ENCODE measurements around the gene FBXO30.

FBXO30 gene

GRCh38 chr6:145815309-145816274 is 997 bp upstream of the FBXO30 start:
- no peak for DNase-seq

- peak; percentile 14 for DNase-seq
Observed at GRCh38 chr6:145814035-145814500, 527 bp downstream of the FBXO30 start.

GRCh38 chr6:145813285-145814034 is 1.1 kb downstream of the FBXO30 start:
- DNase-seq, result no peak

- DNase-seq, result no peak
Observed at GRCh38 chr6:145811741-145812140, 2.9 kb downstream of the FBXO30 start.

GRCh38 chr6:145809785-145810184 is 4.8 kb downstream of the FBXO30 start:
- DNase-seq, result no peak

- no peak for DNase-seq
Observed at GRCh38 chr6:145809211-145809610, 5.4 kb downstream of the FBXO30 start.

- DNase-seq, result no peak
Observed at GRCh38 chr6:145808239-145808638, 6.4 kb downstream of the FBXO30 start.

GRCh38 chr6:145802141-145802540 is 12.5 kb downstream of the FBXO30 start:
- no peak for DNase-seq

- DNase-seq, result no peak
Observed at GRCh38 chr6:145801021-145801420, 13.6 kb downstream of the FBXO30 start.

- DNase-seq, result no peak
Observed at GRCh38 chr6:145798530-145798929, 16.1 kb downstream of the FBXO30 start.

GRCh38 chr6:145789443-145789842 is 25.2 kb downstream of the FBXO30 start:
- DNase-seq, result no peak

GRCh38 chr6:145787688-145788087 is 26.9 kb downstream of the FBXO30 start:
- DNase-seq, result no peak

GRCh38 chr6:145784683-145785082 is 29.9 kb downstream of the FBXO30 start:
- no peak for DNase-seq

GRCh38 chr6:145783796-145784195 is 30.8 kb downstream of the FBXO30 start:
- no peak for DNase-seq

GRCh38 chr6:145772846-145773245 is 41.7 kb downstream of the FBXO30 start:
- no peak for DNase-seq

- no peak for DNase-seq
Observed at GRCh38 chr6:145765449-145765848, 49.1 kb downstream of the FBXO30 start.

GRCh38 chr6:145763742-145764141 is 50.9 kb downstream of the FBXO30 start:
- DNase-seq, result no peak

- DNase-seq, result no peak
Observed at GRCh38 chr6:145761584-145761983, 53.0 kb downstream of the FBXO30 start.

GRCh38 chr6:145758113-145758512 is 56.5 kb downstream of the FBXO30 start:
- DNase-seq, result no peak

- DNase-seq, result no peak
Observed at GRCh38 chr6:145756170-145756662, 58.4 kb downstream of the FBXO30 start.

- DNase-seq, result no peak
Observed at GRCh38 chr6:145755682-145756081, 58.9 kb downstream of the FBXO30 start.

- no peak for DNase-seq
Observed at GRCh38 chr6:145752638-145753037, 62.0 kb downstream of the FBXO30 start.

- DNase-seq, result no peak
Observed at GRCh38 chr6:145749632-145750031, 65.0 kb downstream of the FBXO30 start.

- DNase-seq, result no peak
Observed at GRCh38 chr6:145745861-145746260, 68.7 kb downstream of the FBXO30 start.

All from GDM1 (cell line).